ENCODE data around the gene CAPN13.
A peak's percentile ranks its signal among the peaks of the same experiment; 100 is the strongest.

CAPN13 gene

GRCh38 chr2:30807249-30807648 lies at the start of gene CAPN13:
CAPN13 (minus strand) TSS chr2:30807446; CDS start chr2:30787325, 20,121 bp downstream.
- DNase-seq (ENCODE audit: low spot score) = peak; percentile 18

GRCh38 chr2:30847841-30848240 lies 40.6 kb upstream of the CAPN13 start:
- no peak for DNase-seq (ENCODE audit: low spot score)

- DNase-seq (ENCODE audit: low spot score) = no peak
These were observed 40.1 kb upstream of the CAPN13 start for GRCh38 chr2:30847329-30847728.

GRCh38 chr2:30828586-30828985 lies 21.3 kb upstream of the CAPN13 start:
- no peak for DNase-seq (ENCODE audit: low spot score)

GRCh38 chr2:30826916-30827315 lies 19.7 kb upstream of the CAPN13 start:
- DNase-seq (ENCODE audit: low spot score) = no peak

GRCh38 chr2:30826481-30826880 lies 19.2 kb upstream of the CAPN13 start:
- no peak for DNase-seq (ENCODE audit: low spot score)

GRCh38 chr2:30823452-30823851 lies 16.2 kb upstream of the CAPN13 start:
- DNase-seq (ENCODE audit: low spot score) = no peak

GRCh38 chr2:30821960-30822359 lies 14.7 kb upstream of the CAPN13 start:
- DNase-seq (ENCODE audit: low spot score) = no peak

GRCh38 chr2:30820381-30821055 lies 13.3 kb upstream of the CAPN13 start:
- DNase-seq (ENCODE audit: low spot score) = no peak

GRCh38 chr2:30809938-30810337 lies 2.7 kb upstream of the CAPN13 start:
- DNase-seq (ENCODE audit: low spot score) = no peak

GRCh38 chr2:30808695-30809094 lies 1.4 kb upstream of the CAPN13 start:
- no peak for DNase-seq (ENCODE audit: low spot score)

- no peak for DNase-seq (ENCODE audit: low spot score)
These were observed 4.0 kb downstream of the CAPN13 start for GRCh38 chr2:30803281-30803680.

- no peak for DNase-seq (ENCODE audit: low spot score)
These were observed 4.6 kb downstream of the CAPN13 start for GRCh38 chr2:30802611-30803010.

GRCh38 chr2:30801821-30802455 lies 5.3 kb downstream of the CAPN13 start:
- DNase-seq (ENCODE audit: low spot score) = no peak

- DNase-seq (ENCODE audit: low spot score) = no peak
These were observed 7.1 kb downstream of the CAPN13 start for GRCh38 chr2:30800159-30800558.

GRCh38 chr2:30799366-30799765 lies 7.9 kb downstream of the CAPN13 start:
- no peak for DNase-seq (ENCODE audit: low spot score)

GRCh38 chr2:30798536-30798991 lies 8.7 kb downstream of the CAPN13 start:
- no peak for DNase-seq (ENCODE audit: low spot score)

GRCh38 chr2:30797381-30798015 lies 9.7 kb downstream of the CAPN13 start:
- no peak for DNase-seq (ENCODE audit: low spot score)

GRCh38 chr2:30796699-30797098 lies 10.5 kb downstream of the CAPN13 start:
- DNase-seq (ENCODE audit: low spot score) = no peak

- no peak for DNase-seq (ENCODE audit: low spot score)
These were observed 14.7 kb downstream of the CAPN13 start for GRCh38 chr2:30792521-30792920.

- no peak for DNase-seq (ENCODE audit: low spot score)
These were observed 16.4 kb downstream of the CAPN13 start for GRCh38 chr2:30790879-30791278.

- DNase-seq (ENCODE audit: low spot score) = no peak
These were observed 17.5 kb downstream of the CAPN13 start for GRCh38 chr2:30789670-30790210.

All from LoVo (cell line).